ENCODE results near the gene EVI2A.

EVI2A gene

GRCh38 chr17:31321966-31322365 lies 544 bp upstream of the EVI2A start:
- DNase-seq (ENCODE audit: low read depth in 1 of 2, low spot score in 1 of 2) = no peak
- Histone ChIP-seq H3K27ac (replicated peaks) (peak overlapping the region; percentile 48), H3K27me3 (ENCODE audit: insufficient read depth, poor library complexity, severe bottlenecking) (no peaks in the 10 kb centered on the region), H3K4me3 (replicated peaks; ENCODE audit: insufficient read depth, low read length) (no peak overlapping the region)
- TF ChIP-seq CTCF (IDR thresholded peaks at IDR 0.05; ENCODE audit: insufficient read depth, low read length) = no peak
- no peak for TF ChIP-seq POLR2AphosphoS5 (IDR thresholded peaks at IDR 0.05; ENCODE audit: low read depth)
- no peak for TF ChIP-seq SPI1 (IDR thresholded peaks at IDR 0.05; ENCODE audit: borderline replicate concordance, low read depth)

GRCh38 chr17:31320791-31321190 lies 631 bp downstream of the EVI2A start:
- DNase-seq (ENCODE audit: low read depth in 1 of 2, low spot score in 1 of 2) = no peak
- TF ChIP-seq CTCF (IDR thresholded peaks at IDR 0.05; ENCODE audit: insufficient read depth, low read length) (no peak), REST (IDR thresholded peaks at IDR 0.05; ENCODE audit: insufficient replicate concordance, low read depth) (no peak)
- Histone ChIP-seq H3K27me3 (ENCODE audit: insufficient read depth, poor library complexity, severe bottlenecking) (no peaks in the 10 kb centered on the region), H3K27ac (replicated peaks) (peak overlapping the region; percentile 89), H3K4me3 (replicated peaks; ENCODE audit: insufficient read depth, low read length) (peak overlapping the region; percentile 55)

- TF ChIP-seq REST (IDR thresholded peaks at IDR 0.05; ENCODE audit: insufficient replicate concordance, low read depth) (no peak), GABPA (IDR thresholded peaks at IDR 0.05; ENCODE audit: low read depth) (no peak), SPI1 (IDR thresholded peaks at IDR 0.05; ENCODE audit: borderline replicate concordance, low read depth) (no peak), CTCF (IDR thresholded peaks at IDR 0.05; ENCODE audit: insufficient read depth, low read length) (no peak), POLR2AphosphoS5 (IDR thresholded peaks at IDR 0.05; ENCODE audit: low read depth) (no peak)
- no peaks in the 10 kb centered on the region for H3K27me3 ChIP-seq (ENCODE audit: insufficient read depth, poor library complexity, severe bottlenecking)
- DNase-seq (ENCODE audit: low read depth in 1 of 2, low spot score in 1 of 2) = no peak
- H3K27ac ChIP-seq (replicated peaks) = peak overlapping the region; percentile 89
- peak overlapping the region; percentile 55 for H3K4me3 ChIP-seq (replicated peaks; ENCODE audit: insufficient read depth, low read length)
These were observed 1.2 kb downstream of the EVI2A start for GRCh38 chr17:31320241-31320640.

- peak overlapping the region; percentile 55 for H3K4me3 ChIP-seq (replicated peaks; ENCODE audit: insufficient read depth, low read length)
- no peaks in the 10 kb centered on the region for H3K27me3 ChIP-seq (ENCODE audit: insufficient read depth, poor library complexity, severe bottlenecking)
- H3K27ac ChIP-seq (replicated peaks) = peak overlapping the region; percentile 89
- TF ChIP-seq CTCF (IDR thresholded peaks at IDR 0.05; ENCODE audit: insufficient read depth, low read length) (no peak), GABPA (IDR thresholded peaks at IDR 0.05; ENCODE audit: low read depth) (no peak), SPI1 (IDR thresholded peaks at IDR 0.05; ENCODE audit: borderline replicate concordance, low read depth) (peak; percentile 63; the same call in 1 of the 2 replicates), POLR2AphosphoS5 (IDR thresholded peaks at IDR 0.05; ENCODE audit: low read depth) (no peak), REST (IDR thresholded peaks at IDR 0.05; ENCODE audit: insufficient replicate concordance, low read depth) (no peak)
- DNase-seq (ENCODE audit: low read depth in 1 of 2, low spot score in 1 of 2) = peak in 1 of 2 experiments; percentile 38
These were observed 2.4 kb downstream of the EVI2A start for GRCh38 chr17:31318851-31319661.
